ENCODE measurements around the gene MRPL21.

- TF ChIP-seq, protein P1, sequence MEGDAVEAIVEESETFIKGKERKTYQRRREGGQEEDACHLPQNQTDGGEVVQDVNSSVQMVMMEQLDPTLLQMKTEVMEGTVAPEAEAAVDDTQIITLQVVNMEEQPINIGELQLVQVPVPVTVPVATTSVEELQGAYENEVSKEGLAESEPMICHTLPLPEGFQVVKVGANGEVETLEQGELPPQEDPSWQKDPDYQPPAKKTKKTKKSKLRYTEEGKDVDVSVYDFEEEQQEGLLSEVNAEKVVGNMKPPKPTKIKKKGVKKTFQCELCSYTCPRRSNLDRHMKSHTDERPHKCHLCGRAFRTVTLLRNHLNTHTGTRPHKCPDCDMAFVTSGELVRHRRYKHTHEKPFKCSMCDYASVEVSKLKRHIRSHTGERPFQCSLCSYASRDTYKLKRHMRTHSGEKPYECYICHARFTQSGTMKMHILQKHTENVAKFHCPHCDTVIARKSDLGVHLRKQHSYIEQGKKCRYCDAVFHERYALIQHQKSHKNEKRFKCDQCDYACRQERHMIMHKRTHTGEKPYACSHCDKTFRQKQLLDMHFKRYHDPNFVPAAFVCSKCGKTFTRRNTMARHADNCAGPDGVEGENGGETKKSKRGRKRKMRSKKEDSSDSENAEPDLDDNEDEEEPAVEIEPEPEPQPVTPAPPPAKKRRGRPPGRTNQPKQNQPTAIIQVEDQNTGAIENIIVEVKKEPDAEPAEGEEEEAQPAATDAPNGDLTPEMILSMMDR (conservative IDR thresholded peaks at IDR 0.05 in 1 of 2, IDR thresholded peaks at IDR 0.05 in 1 of 2; ENCODE audit: extremely low read depth in 1 of 2, insufficient read depth in 1 of 2, low read depth in 1 of 2, low read length in 2 of 2): no peak
- no peak for TF ChIP-seq EZH2 (IDR thresholded peaks at IDR 0.05; ENCODE audit: borderline replicate concordance, low read length)
These were observed 26.3 kb upstream of the MRPL21 start for GRCh38 chr11:68929706-68930570.

Data from mammary epithelial cell (primary cell).